ENCODE results near the gene PLPPR1. TPM values are rescaled to one million over a fixed set of nuclear protein-coding genes. Genes with fewer than 3 reads are reported as not detected.

The PLPPR1 gene
- total and polyA plus RNA-seq, 4 donors = 1.2 to 26.3 (median 2.4) TPM

GRCh38 chr9:101312661-101313060 lies 284.1 kb downstream of the PLPPR1 start:
- Histone ChIP-seq H3K9me3 (ENCODE audit: control insufficient read depth in 4 of 4, low read length in 3 of 4) (no peaks in the 10 kb centered on the region), H3K27ac (ENCODE audit: low read depth in 1 of 2, low read length in 2 of 2) (no peak overlapping the region), H3K36me3 (ENCODE audit: control insufficient read depth in 4 of 4, insufficient read depth in 3 of 4, low read depth in 1 of 4, low read length in 3 of 4) (no peaks in the 10 kb centered on the region), H3K9ac (ENCODE audit: low read depth in 1 of 2, low read length in 2 of 2) (no peak overlapping the region), H3K27me3 (ENCODE audit: control insufficient read depth in 4 of 4, insufficient read depth in 4 of 4, low read length in 3 of 4) (no peaks in the 10 kb centered on the region), H3K4me3 (ENCODE audit: low read depth in 1 of 3, low read length in 3 of 3) (no peak overlapping the region), H3K4me1 (ENCODE audit: control insufficient read depth in 4 of 4, insufficient read depth in 4 of 4, low read length in 3 of 4) (peaks cover 7 to 44% (median 25%) of the 10 kb centered on the region in 4 donors)
- TF ChIP-seq JUND (IDR thresholded peaks at IDR 0.05) (no peak), RXRA (IDR thresholded peaks at IDR 0.05) (no peak), EGR1 (IDR thresholded peaks at IDR 0.05; ENCODE audit: low read depth in 2 of 2) (no peak), FOXA1 (IDR thresholded peaks at IDR 0.05) (no peak), YY1 (IDR thresholded peaks at IDR 0.05) (no peak), GABPA (IDR thresholded peaks at IDR 0.05 in 1 of 2, conservative IDR thresholded peaks at IDR 0.05 in 1 of 2) (no peak), RAD21 (IDR thresholded peaks at IDR 0.05) (no peak), FOXA2 (IDR thresholded peaks at IDR 0.05) (no peak), ATF3 (IDR thresholded peaks at IDR 0.05) (no peak)
- TF ChIP-seq, protein P1, sequence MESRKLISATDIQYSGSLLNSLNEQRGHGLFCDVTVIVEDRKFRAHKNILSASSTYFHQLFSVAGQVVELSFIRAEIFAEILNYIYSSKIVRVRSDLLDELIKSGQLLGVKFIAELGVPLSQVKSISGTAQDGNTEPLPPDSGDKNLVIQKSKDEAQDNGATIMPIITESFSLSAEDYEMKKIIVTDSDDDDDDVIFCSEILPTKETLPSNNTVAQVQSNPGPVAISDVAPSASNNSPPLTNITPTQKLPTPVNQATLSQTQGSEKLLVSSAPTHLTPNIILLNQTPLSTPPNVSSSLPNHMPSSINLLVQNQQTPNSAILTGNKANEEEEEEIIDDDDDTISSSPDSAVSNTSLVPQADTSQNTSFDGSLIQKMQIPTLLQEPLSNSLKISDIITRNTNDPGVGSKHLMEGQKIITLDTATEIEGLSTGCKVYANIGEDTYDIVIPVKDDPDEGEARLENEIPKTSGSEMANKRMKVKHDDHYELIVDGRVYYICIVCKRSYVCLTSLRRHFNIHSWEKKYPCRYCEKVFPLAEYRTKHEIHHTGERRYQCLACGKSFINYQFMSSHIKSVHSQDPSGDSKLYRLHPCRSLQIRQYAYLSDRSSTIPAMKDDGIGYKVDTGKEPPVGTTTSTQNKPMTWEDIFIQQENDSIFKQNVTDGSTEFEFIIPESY (IDR thresholded peaks at IDR 0.05) = no peak
- TF ChIP-seq, protein P2, sequence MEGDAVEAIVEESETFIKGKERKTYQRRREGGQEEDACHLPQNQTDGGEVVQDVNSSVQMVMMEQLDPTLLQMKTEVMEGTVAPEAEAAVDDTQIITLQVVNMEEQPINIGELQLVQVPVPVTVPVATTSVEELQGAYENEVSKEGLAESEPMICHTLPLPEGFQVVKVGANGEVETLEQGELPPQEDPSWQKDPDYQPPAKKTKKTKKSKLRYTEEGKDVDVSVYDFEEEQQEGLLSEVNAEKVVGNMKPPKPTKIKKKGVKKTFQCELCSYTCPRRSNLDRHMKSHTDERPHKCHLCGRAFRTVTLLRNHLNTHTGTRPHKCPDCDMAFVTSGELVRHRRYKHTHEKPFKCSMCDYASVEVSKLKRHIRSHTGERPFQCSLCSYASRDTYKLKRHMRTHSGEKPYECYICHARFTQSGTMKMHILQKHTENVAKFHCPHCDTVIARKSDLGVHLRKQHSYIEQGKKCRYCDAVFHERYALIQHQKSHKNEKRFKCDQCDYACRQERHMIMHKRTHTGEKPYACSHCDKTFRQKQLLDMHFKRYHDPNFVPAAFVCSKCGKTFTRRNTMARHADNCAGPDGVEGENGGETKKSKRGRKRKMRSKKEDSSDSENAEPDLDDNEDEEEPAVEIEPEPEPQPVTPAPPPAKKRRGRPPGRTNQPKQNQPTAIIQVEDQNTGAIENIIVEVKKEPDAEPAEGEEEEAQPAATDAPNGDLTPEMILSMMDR (IDR thresholded peaks at IDR 0.05; ENCODE audit: low read depth, low read length, missing input control) = no peak
- TF ChIP-seq, protein P3, sequence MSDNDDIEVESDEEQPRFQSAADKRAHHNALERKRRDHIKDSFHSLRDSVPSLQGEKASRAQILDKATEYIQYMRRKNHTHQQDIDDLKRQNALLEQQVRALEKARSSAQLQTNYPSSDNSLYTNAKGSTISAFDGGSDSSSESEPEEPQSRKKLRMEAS (IDR thresholded peaks at IDR 0.05) = no peak
- no peak for DNase-seq (ENCODE audit: low spot score)
- 91% methylated on average over 8 of the region's 8 CpGs for WGBS

GRCh38 chr9:101315112-101315450 lies 286.6 kb downstream of the PLPPR1 start:
- Histone ChIP-seq H3K36me3 (ENCODE audit: control insufficient read depth in 4 of 4, insufficient read depth in 3 of 4, low read depth in 1 of 4, low read length in 3 of 4) (no peaks in the 10 kb centered on the region), H3K9ac (ENCODE audit: low read depth in 1 of 2, low read length in 2 of 2) (no peak overlapping the region), H3K27ac (ENCODE audit: low read depth in 1 of 2, low read length in 2 of 2) (peak overlapping the region; percentile 72 to 89), H3K9me3 (ENCODE audit: control insufficient read depth in 4 of 4, low read length in 3 of 4) (no peaks in the 10 kb centered on the region), H3K4me3 (ENCODE audit: low read depth in 1 of 3, low read length in 3 of 3) (no peak overlapping the region), H3K27me3 (ENCODE audit: control insufficient read depth in 4 of 4, insufficient read depth in 4 of 4, low read length in 3 of 4) (no peaks in the 10 kb centered on the region), H3K4me1 (ENCODE audit: control insufficient read depth in 4 of 4, insufficient read depth in 4 of 4, low read length in 3 of 4) (peaks cover 13 to 51% (median 29%) of the 10 kb centered on the region in 4 donors)
- no peak for DNase-seq (ENCODE audit: low spot score)
- 37% methylated on average over 2 of the region's 2 CpGs for WGBS
- no peak for TF ChIP-seq RXRA (IDR thresholded peaks at IDR 0.05)
- TF ChIP-seq JUND (IDR thresholded peaks at IDR 0.05) = no peak
- no peak for TF ChIP-seq YY1 (IDR thresholded peaks at IDR 0.05)
- TF ChIP-seq GABPA (IDR thresholded peaks at IDR 0.05 in 1 of 2, conservative IDR thresholded peaks at IDR 0.05 in 1 of 2) = no peak
- TF ChIP-seq NR2F2 (IDR thresholded peaks at IDR 0.05) = no peak
- TF ChIP-seq, protein P3 (IDR thresholded peaks at IDR 0.05) = no peak
- no peak for TF ChIP-seq TAF1 (conservative IDR thresholded peaks at IDR 0.05)
- TF ChIP-seq FOXA1 (IDR thresholded peaks at IDR 0.05) = no peak
- TF ChIP-seq EGR1 (IDR thresholded peaks at IDR 0.05; ENCODE audit: low read depth in 2 of 2) = no peak
- TF ChIP-seq SP1 (IDR thresholded peaks at IDR 0.05) = no peak
- TF ChIP-seq FOXA2 (IDR thresholded peaks at IDR 0.05) = no peak
- TF ChIP-seq HNF4G (IDR thresholded peaks at IDR 0.05) = no peak
- no peak for TF ChIP-seq ATF3 (IDR thresholded peaks at IDR 0.05)
- TF ChIP-seq REST (IDR thresholded peaks at IDR 0.05) = no peak
- no peak for TF ChIP-seq HNF4A (conservative IDR thresholded peaks at IDR 0.05)
- TF ChIP-seq, protein P1 (IDR thresholded peaks at IDR 0.05) = no peak
